IMR-90 (cell line): ENCODE data around the gene LRPAP1. TPM values are rescaled to one million over a fixed set of nuclear protein-coding genes. Genes with fewer than 3 reads are reported as not detected.

Source experiments
- ATAC-seq: fragments of 200-7000 bp; cut with Tn5 transposase; 2 replicates; pipeline ENCODE4 v1.9.1; 2020; ENCODE audit warnings: low read depth, mild to moderate bottlenecking, moderate library complexity
- BruUV-seq: library from RNA; stranded (reverse); fragments of 400-500 nt; replicated peaks from 2 replicates; lab custom pipeline; 2021; lab: Mats Ljungman, UMichigan
- CTCF ChIA-PET: fragments of 300-600 bp; formaldehyde crosslinking; extraction: SDS; loops from one replicate; lab custom pipeline; 2021; ENCODE audit warnings: antibody characterized with exemption; lab: Yijun Ruan, JAX
- POLR2A ChIA-PET: fragments of 300-600 bp; sonication (Branson Sonifier 250); formaldehyde crosslinking; loops from one replicate; lab custom pipeline; 2022; ENCODE audit warnings: antibody characterized with exemption; ENCODE audit not compliant: unreplicated experiment; lab: Charles Lee
- DNase-seq: peaks from one replicate; pipeline ENCODE4 v3.0.0; 2013
- H2AFZ ChIP-seq: replicated peaks from 2 replicates; pipeline ENCODE3; 2013; ENCODE audit warnings: low read length, mild to moderate bottlenecking; ENCODE audit not compliant: poor library complexity
- H2AK5ac ChIP-seq: 2 replicates; pipeline ENCODE4 v1.6.1; 2013; ENCODE audit warnings: low read depth, low read length, inconsistent platforms
- H2AK9ac ChIP-seq: replicated peaks from 2 replicates; pipeline ENCODE3; 2013; ENCODE audit warnings: mild to moderate bottlenecking, low read depth, low read length, moderate library complexity; ENCODE audit not compliant: poor library complexity
- H2BK120ac ChIP-seq: 2 replicates; pipeline ENCODE4 v1.6.1; 2013; ENCODE audit warnings: low read depth, low read length, inconsistent platforms
- H2BK15ac ChIP-seq: 3 replicates; pipeline ENCODE4 v1.6.1; 2013; ENCODE audit warnings: low read depth, low read length, inconsistent platforms
- H2BK20ac ChIP-seq: 2 replicates; pipeline ENCODE4 v1.6.1; 2013; ENCODE audit warnings: low read depth, mild to moderate bottlenecking, inconsistent platforms, low read length, moderate library complexity
- H2BK5ac ChIP-seq: 2 replicates; pipeline ENCODE4 v1.6.1; 2013; ENCODE audit warnings: mild to moderate bottlenecking, low read depth, low read length, inconsistent platforms; ENCODE audit not compliant: poor library complexity, severe bottlenecking
- H3K14ac ChIP-seq: replicated peaks from 2 replicates; pipeline ENCODE4 v1.6.1; 2013; ENCODE audit warnings: low read depth, low read length, inconsistent platforms
- H3K18ac ChIP-seq: 2 replicates; pipeline ENCODE4 v1.6.1; 2013; ENCODE audit warnings: low read depth, low read length, control low read depth
- H3K23ac ChIP-seq: 2 replicates; pipeline ENCODE4 v1.6.1; 2013; ENCODE audit warnings: low read depth, low read length, inconsistent platforms
- H3K27ac ChIP-seq: 2 replicates; pipeline ENCODE4 v1.5.1; 2013; ENCODE audit warnings: mild to moderate bottlenecking, control low read depth, low read length; ENCODE audit not compliant: insufficient read depth
- H3K27me3 ChIP-seq: 2 replicates; pipeline ENCODE4 v1.6.1; 2013; ENCODE audit warnings: low read length; ENCODE audit not compliant: control insufficient read depth, insufficient read depth
- H3K36me3 ChIP-seq: 2 replicates; pipeline ENCODE4 v1.6.1; 2013; ENCODE audit warnings: low read length, mixed read lengths; ENCODE audit not compliant: control insufficient read depth, insufficient read depth
- H3K4ac ChIP-seq: 2 replicates; pipeline ENCODE4 v1.6.1; 2013; ENCODE audit warnings: low read depth, low read length, inconsistent platforms
- H3K4me1 ChIP-seq: 2 replicates; pipeline ENCODE4 v1.6.1; 2013; ENCODE audit warnings: low read length, mixed read lengths; ENCODE audit not compliant: control insufficient read depth, insufficient read depth
- H3K4me2 ChIP-seq: 2 replicates; pipeline ENCODE4 v1.6.1; 2013; ENCODE audit warnings: low read depth, mild to moderate bottlenecking, control low read depth, low read length, moderate library complexity
- H3K4me3 ChIP-seq: 2 replicates; pipeline ENCODE4 v1.5.1; 2013; ENCODE audit warnings: low read depth, mild to moderate bottlenecking, control low read depth, low read length, moderate library complexity; ENCODE audit not compliant: insufficient read depth
- H3K56ac ChIP-seq: 2 replicates; pipeline ENCODE4 v1.6.1; 2013; ENCODE audit warnings: low read length, inconsistent platforms; ENCODE audit not compliant: insufficient read depth; ENCODE audit errors: extremely low read depth
- H3K79me1 ChIP-seq, 2 experiments: 2 replicates each; pipeline ENCODE4 v1.6.1; 2013; ENCODE audit warnings: low read length in 2 of 2, inconsistent platforms in 1 of 2, low read depth in 1 of 2
- H3K9ac ChIP-seq: 2 replicates; pipeline ENCODE4 v1.6.1; 2013; ENCODE audit warnings: low read depth, low read length, control low read depth
- H3K9me1 ChIP-seq: 2 replicates; pipeline ENCODE4 v1.6.1; 2013; ENCODE audit warnings: low read length, inconsistent platforms; ENCODE audit not compliant: insufficient read depth
- H3K9me3 ChIP-seq: 2 replicates; pipeline ENCODE4 v1.6.1; 2013; ENCODE audit warnings: low read length; ENCODE audit not compliant: control insufficient read depth, insufficient read depth
- H4K20me1 ChIP-seq: 2 replicates; pipeline ENCODE4 v1.6.1; 2013; ENCODE audit warnings: low read length, inconsistent platforms; ENCODE audit not compliant: insufficient read depth
- H4K5ac ChIP-seq: 2 replicates; pipeline ENCODE4 v1.6.1; 2013; ENCODE audit warnings: mild to moderate bottlenecking, low read depth, low read length, control low read depth
- H4K8ac ChIP-seq, 2 experiments: 2 replicates each; pipeline ENCODE4 v1.6.1; 2013; ENCODE audit warnings: low read depth in 2 of 2, low read length in 2 of 2, control low read depth in 1 of 2, inconsistent platforms in 1 of 2
- H4K91ac ChIP-seq: 2 replicates; pipeline ENCODE4 v1.6.1; 2013; ENCODE audit warnings: low read depth, low read length, inconsistent platforms; ENCODE audit not compliant: insufficient read depth
- BHLHE40 ChIP-seq: fragments of 150-350 bp; IDR thresholded peaks from 2 replicates; pipeline ENCODE4 v1.6.1; 2016; ENCODE audit warnings: mild to moderate bottlenecking, low read depth, low read length
- MAZ ChIP-seq: IDR thresholded peaks from 2 replicates; pipeline ENCODE4 v1.6.1; 2012; ENCODE audit warnings: low read depth, mild to moderate bottlenecking, low read length, improper control_type of control experiment, moderate library complexity, borderline replicate concordance
- NFE2L2 ChIP-seq: fragments of 150-350 bp; IDR thresholded peaks from 2 replicates; pipeline ENCODE4 v1.6.1; 2016; ENCODE audit warnings: low read depth, mild to moderate bottlenecking, low read length
- POLR2A ChIP-seq: IDR thresholded peaks from 2 replicates; pipeline ENCODE4 v1.6.1; 2012; ENCODE audit warnings: mild to moderate bottlenecking, low read depth, low read length
- RAD21 ChIP-seq: IDR thresholded peaks from 2 replicates; pipeline ENCODE4 v1.6.1; 2012; ENCODE audit warnings: low read length, improper control_type of control experiment
- RFX5 ChIP-seq: IDR thresholded peaks from 2 replicates; pipeline ENCODE4 v1.8.0; 2012; ENCODE audit warnings: low read depth, mild to moderate bottlenecking, low read length, moderate library complexity
- SMC3 ChIP-seq: fragments of 150-350 bp; IDR thresholded peaks from 2 replicates; pipeline ENCODE4 v1.6.1; 2016; ENCODE audit warnings: low read depth, mild to moderate bottlenecking, antibody characterized with exemption, low read length, moderate library complexity
- whole genome bisulfite sequencing, 2 experiments: methylation state at CpG; one replicate each; pipeline versions ENCODE4 v1.1.5 to v1.1.7; 2013; ENCODE audit warnings: missing lambda C conversion rate in 2 of 2; ENCODE audit not compliant: insufficient read length in 1 of 2; ENCODE audit errors: extremely low coverage in 2 of 2; 5-methylcytosine and 5-hydroxymethylcytosine counted together
- dilution Hi-C: fragments of 300-500 bp; cut with HindIII; formaldehyde crosslinking; loops from one replicate; pipeline ENCODE4 v1.14.3; 2018; ENCODE audit warnings: low sequenced_read_pairs; ENCODE audit not compliant: unreplicated experiment
- in situ Hi-C: fragments of 300-500 bp; cut with MboI; formaldehyde crosslinking; loops from 3 replicates; pipeline ENCODE4 v1.14.3; 2019; ENCODE audit warnings: low sequenced_read_pairs, inconsistent platforms, mixed read lengths
- intact Hi-C: fragments of 100-400 bp; cut with micrococcal nuclease; formaldehyde crosslinking; loops from 2 replicates; pipeline ENCODE4 v1.10.0; 2022
- polyA plus RNA-seq, 3 experiments: library from polyadenylated mRNA; depleted of rRNA; stranded (reverse); fragments of >200 nt; gene quantifications; 2 replicates each; pipeline ENCODE4 v1.2.3, GENCODE V29; 2012; ENCODE audit warnings: low replicate concordance in 1 of 3
- total RNA-seq: library from RNA; depleted of rRNA; stranded (reverse); fragments of >200 nt; gene quantifications from 2 replicates; pipeline ENCODE4 v1.2.3, GENCODE V29; 2012
- TF ChIP-seq, protein P1 (sequence below): fragments of 150-350 bp; IDR thresholded peaks from 2 replicates; pipeline ENCODE4 v1.6.1; 2016; ENCODE audit warnings: low read depth, mild to moderate bottlenecking, low read length, moderate library complexity, borderline replicate concordance

Gene LRPAP1
- total and polyA plus RNA-seq, 2 of the 4 experiments (the other 2 are of a cell fraction), result 135 to 175 TPM

DNA sequence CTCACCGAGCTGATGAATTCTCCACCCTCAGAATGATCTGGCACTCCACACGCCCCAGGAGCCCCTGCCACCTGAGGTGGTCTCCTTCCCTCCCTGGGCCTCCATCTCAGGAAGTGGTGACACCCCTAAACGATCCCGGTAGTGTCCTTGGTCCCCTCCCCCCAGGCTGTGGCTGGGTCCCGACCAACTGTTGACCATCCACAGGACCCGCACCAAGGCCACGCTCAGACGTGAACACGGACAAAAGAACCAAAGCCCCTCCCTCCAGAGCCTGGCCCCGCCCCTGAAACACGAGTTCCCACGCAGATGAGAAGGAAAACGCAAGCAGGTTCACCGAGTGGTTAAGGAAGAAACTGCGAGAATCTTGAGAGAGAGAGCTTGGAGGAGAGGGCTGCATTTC, 16.6 kb downstream of the LRPAP1 start:
- ATAC-seq, result no peak
- no peak overlapping the region for H3K56ac ChIP-seq
- peaks cover 8% of the 10 kb centered on the region; the same call in 1 of the 2 replicates for H4K20me1 ChIP-seq
- H3K14ac ChIP-seq, result no peak overlapping the region
- no peak overlapping the region for H4K91ac ChIP-seq
- H3K18ac ChIP-seq, result no peak overlapping the region
- H3K36me3 ChIP-seq, result peaks cover 70% of the 10 kb centered on the region
- H3K4ac ChIP-seq, result no peak overlapping the region
- no peak overlapping the region for H2BK20ac ChIP-seq
- H3K27ac ChIP-seq, result no peak overlapping the region
- DNase-seq, result no peak
- BruUV-seq, result no TSS peak
- no peak overlapping the region for H2BK120ac ChIP-seq
- H3K4me2 ChIP-seq, result no peak overlapping the region
- H4K5ac ChIP-seq, result no peak overlapping the region
- no peak overlapping the region for H4K8ac ChIP-seq
- no peaks in the 10 kb centered on the region for H3K27me3 ChIP-seq
- no peak overlapping the region for H2AK9ac ChIP-seq
- H3K9ac ChIP-seq, result no peak overlapping the region
- 0 out of 4 replicates have a peak, but pooled peaks cover 0 to 4% of the 10 kb centered on the region in 2 experiments for H3K79me1 ChIP-seq
- TF ChIP-seq POLR2A, result no peak
- no peak for TF ChIP-seq RFX5
- TF ChIP-seq, protein P1, sequence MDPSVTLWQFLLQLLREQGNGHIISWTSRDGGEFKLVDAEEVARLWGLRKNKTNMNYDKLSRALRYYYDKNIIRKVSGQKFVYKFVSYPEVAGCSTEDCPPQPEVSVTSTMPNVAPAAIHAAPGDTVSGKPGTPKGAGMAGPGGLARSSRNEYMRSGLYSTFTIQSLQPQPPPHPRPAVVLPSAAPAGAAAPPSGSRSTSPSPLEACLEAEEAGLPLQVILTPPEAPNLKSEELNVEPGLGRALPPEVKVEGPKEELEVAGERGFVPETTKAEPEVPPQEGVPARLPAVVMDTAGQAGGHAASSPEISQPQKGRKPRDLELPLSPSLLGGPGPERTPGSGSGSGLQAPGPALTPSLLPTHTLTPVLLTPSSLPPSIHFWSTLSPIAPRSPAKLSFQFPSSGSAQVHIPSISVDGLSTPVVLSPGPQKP, result no peak
- TF ChIP-seq SMC3, result no peak
- no peak for TF ChIP-seq NFE2L2
- TF ChIP-seq BHLHE40, result no peak
- no peak for TF ChIP-seq MAZ
- TF ChIP-seq RAD21, result no peak
- peak overlapping the region; percentile 62 for H2AFZ ChIP-seq
- ChIA-PET POLR2A (no interaction called here), CTCF (no interaction called here)
- no peak overlapping the region for H2BK15ac ChIP-seq
- H2AK5ac ChIP-seq, result no peak overlapping the region
- no peaks in the 10 kb centered on the region for H3K9me3 ChIP-seq
- no peaks in the 10 kb centered on the region for H3K9me1 ChIP-seq
- intact Hi-C loops (no loop called here), in situ Hi-C loops (no loop called here), dilution Hi-C loops (no loop called here)
- no peaks in the 10 kb centered on the region for H3K4me1 ChIP-seq
- H3K4me3 ChIP-seq, result no peak overlapping the region
- 70% methylated on average over 2 of the region's 15 CpGs; no CpG with 5 or more reads in 1 of the 2 experiments for WGBS, 2 experiments
- H2BK5ac ChIP-seq, result no peak overlapping the region
- no peak overlapping the region for H3K23ac ChIP-seq
